PC-9 (cell line): Measurements from ENCODE around the gene EVL.

Experiments
- EZH2 ChIP-seq: fragments of 200-600 bp; sonication (generic); IDR thresholded peaks from 2 replicates; pipeline ENCODE4 v1.8.0; 2017; ENCODE audit warnings: antibody characterized with exemption, low read depth
- TF ChIP-seq, protein P1 (sequence below): fragments of 200-600 bp; sonication (generic); conservative IDR thresholded peaks from 2 replicates; pipeline ENCODE4 v1.6.1; 2017; ENCODE audit warnings: mixed run types, antibody characterized with exemption, mild to moderate bottlenecking, moderate library complexity

DNA sequence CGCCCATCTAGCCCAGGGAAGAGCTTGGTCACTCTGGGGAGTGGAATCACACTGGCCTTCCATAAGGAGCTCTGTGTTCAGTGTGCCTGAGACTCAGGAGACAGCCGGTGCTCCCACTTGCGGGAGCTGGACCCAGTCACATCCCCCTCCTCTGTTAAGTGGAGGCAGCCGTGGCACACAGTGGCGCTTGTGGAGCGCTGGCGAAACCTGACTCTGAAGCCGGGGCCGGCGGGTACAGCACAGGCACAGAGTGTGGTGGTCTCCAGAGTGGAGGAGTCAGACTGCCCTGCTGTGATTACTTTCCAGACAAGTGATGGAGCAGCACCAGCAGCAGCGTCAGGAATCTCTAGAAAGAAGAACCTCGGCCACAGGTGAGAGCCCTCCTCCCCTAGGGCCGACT, 61.2 kb downstream of the EVL start:
- TF ChIP-seq, protein P1, sequence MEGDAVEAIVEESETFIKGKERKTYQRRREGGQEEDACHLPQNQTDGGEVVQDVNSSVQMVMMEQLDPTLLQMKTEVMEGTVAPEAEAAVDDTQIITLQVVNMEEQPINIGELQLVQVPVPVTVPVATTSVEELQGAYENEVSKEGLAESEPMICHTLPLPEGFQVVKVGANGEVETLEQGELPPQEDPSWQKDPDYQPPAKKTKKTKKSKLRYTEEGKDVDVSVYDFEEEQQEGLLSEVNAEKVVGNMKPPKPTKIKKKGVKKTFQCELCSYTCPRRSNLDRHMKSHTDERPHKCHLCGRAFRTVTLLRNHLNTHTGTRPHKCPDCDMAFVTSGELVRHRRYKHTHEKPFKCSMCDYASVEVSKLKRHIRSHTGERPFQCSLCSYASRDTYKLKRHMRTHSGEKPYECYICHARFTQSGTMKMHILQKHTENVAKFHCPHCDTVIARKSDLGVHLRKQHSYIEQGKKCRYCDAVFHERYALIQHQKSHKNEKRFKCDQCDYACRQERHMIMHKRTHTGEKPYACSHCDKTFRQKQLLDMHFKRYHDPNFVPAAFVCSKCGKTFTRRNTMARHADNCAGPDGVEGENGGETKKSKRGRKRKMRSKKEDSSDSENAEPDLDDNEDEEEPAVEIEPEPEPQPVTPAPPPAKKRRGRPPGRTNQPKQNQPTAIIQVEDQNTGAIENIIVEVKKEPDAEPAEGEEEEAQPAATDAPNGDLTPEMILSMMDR: no peak
- no peak for TF ChIP-seq EZH2
